Ascending aorta (tissue), 2 donors: ENCODE results near the gene STAT4. TPM values are rescaled to one million over a fixed set of nuclear protein-coding genes. Genes with fewer than 3 reads are reported as not detected.

Source experiments
- DNase-seq, 2 donors: peaks; one replicate each; pipeline ENCODE4 v3.0.0-alpha.2; 2019; ENCODE audit warnings: low spot score in 2 of 2
- H3K27ac ChIP-seq, 2 donors: fragments of 200-600 bp; sonication (generic); one replicate each; pipeline ENCODE4 v1.5.1; 2016 to 2017; ENCODE audit warnings: mild to moderate bottlenecking in 1 of 2
- H3K27me3 ChIP-seq: fragments of 200-600 bp; sonication (generic); one replicate; pipeline ENCODE4 v1.5.1; 2017
- H3K36me3 ChIP-seq, 2 donors: fragments of 200-600 bp; sonication (generic); one replicate each; pipeline ENCODE4 v1.5.1; 2016
- H3K4me1 ChIP-seq, 2 donors: fragments of 200-600 bp; sonication (generic); one replicate each; pipeline ENCODE4 v1.5.1; 2016 to 2017; ENCODE audit warnings: mild to moderate bottlenecking in 1 of 2
- H3K4me3 ChIP-seq, 2 donors: fragments of 200-600 bp; sonication (generic); one replicate each; pipeline ENCODE4 v1.5.1; 2016 to 2017; ENCODE audit warnings: mild to moderate bottlenecking in 1 of 2
- H3K9me3 ChIP-seq, 2 donors: fragments of 200-600 bp; sonication (generic); one replicate each; pipeline ENCODE4 v1.5.1; 2016
- CTCF ChIP-seq, 3 experiments: fragments of 200-600 bp in 2 of 3; fragments of 450-650 bp in 1 of 3; sonication (generic) in 2 of 3; IDR thresholded peaks; one replicate each; pipeline ENCODE4 v1.5.1; 2016 to 2019; ENCODE audit warnings: antibody characterized with exemption in 3 of 3, mild to moderate bottlenecking in 1 of 3, moderate library complexity in 1 of 3
- intact Hi-C: fragments of 100-400 bp; cut with DNase I; formaldehyde crosslinking; loops from one replicate; pipeline ENCODE4 v1.15.1; 2023
- total RNA-seq: library from RNA; depleted of rRNA; stranded (reverse); fragments of >200 nt; gene quantifications from one replicate; pipeline ENCODE4 v1.1.0, GENCODE V29; 2016

Gene STAT4
- total RNA-seq, 1 donor from 2014 or later, result 0.85 TPM

DNA sequence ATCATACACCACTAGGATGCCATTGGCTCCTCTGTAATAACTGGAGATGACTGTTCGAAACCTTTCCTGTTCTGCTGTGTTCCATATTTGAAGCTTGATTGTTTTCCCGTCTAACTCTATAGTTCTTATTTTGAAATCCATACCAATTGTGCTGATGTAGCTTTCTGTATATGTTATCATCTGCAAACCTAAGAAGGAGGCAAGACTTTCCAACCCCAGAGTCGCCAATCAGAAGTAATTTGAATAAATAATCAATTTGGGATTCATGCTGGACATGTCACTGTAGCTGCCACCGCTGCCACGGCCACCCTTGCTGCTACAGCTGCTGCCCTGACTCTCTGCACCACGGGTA is 157.5 kb downstream of the STAT4 start:
- Histone ChIP-seq H3K27me3 (no peaks in the 10 kb centered on the region), H3K4me1 (no peaks in the 10 kb centered on the region), H3K36me3 (peaks cover 65 to 86% of the 10 kb centered on the region in 2 donors), H3K9me3 (no peaks in the 10 kb centered on the region), H3K27ac (no peak overlapping the region), H3K4me3 (no peak overlapping the region)
- no peak for TF ChIP-seq CTCF (IDR thresholded peaks at IDR 0.05)
- no peak for DNase-seq
- intact Hi-C loops, result no loop called here

- Histone ChIP-seq H3K27ac (no peak overlapping the region), H3K27me3 (no peaks in the 10 kb centered on the region), H3K9me3 (no peaks in the 10 kb centered on the region), H3K36me3 (peaks cover 69 to 86% of the 10 kb centered on the region in 2 donors), H3K4me1 (no peaks in the 10 kb centered on the region), H3K4me3 (no peak overlapping the region)
- DNase-seq, result no peak
- TF ChIP-seq CTCF (IDR thresholded peaks at IDR 0.05), result no peak
- intact Hi-C loops, result no loop called here
Measured at GRCh38 chr2:190990132-190990531, 160.7 kb downstream of the STAT4 start.

DNA sequence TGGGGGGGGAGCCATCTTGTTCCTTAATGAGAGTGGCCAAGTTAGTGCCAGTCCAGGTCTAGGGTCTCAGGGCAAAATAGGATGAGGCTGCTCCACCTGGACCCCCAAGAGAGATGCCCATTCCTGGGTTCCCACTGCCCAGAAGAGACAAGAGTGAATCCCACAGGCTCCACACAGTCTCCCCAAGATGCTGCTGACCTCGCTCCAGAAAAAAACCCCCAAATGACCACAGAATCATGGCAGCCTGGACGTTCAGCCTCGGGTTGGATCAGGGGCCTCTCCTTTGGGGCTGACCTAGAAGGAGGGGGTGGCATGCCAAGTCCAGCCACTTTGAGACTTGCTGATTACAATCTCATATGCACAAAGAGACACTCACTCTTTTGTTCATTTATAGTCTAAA is 161.9 kb downstream of the STAT4 start:
- no peaks in the 10 kb centered on the region for H3K9me3 ChIP-seq
- DNase-seq, result no peak
- no peaks in the 10 kb centered on the region for H3K4me1 ChIP-seq
- H3K36me3 ChIP-seq, result peaks cover 69 to 86% of the 10 kb centered on the region in 2 donors
- H3K4me3 ChIP-seq, result no peak overlapping the region
- TF ChIP-seq CTCF (IDR thresholded peaks at IDR 0.05), result no peak
- H3K27ac ChIP-seq, result no peak overlapping the region
- no peaks in the 10 kb centered on the region for H3K27me3 ChIP-seq
- intact Hi-C loops, result no loop called here

GRCh38 chr2:190987938-190988337 is 162.9 kb downstream of the STAT4 start:
- Histone ChIP-seq H3K9me3 (no peaks in the 10 kb centered on the region), H3K27me3 (no peaks in the 10 kb centered on the region), H3K4me3 (no peak overlapping the region), H3K36me3 (peaks cover 72 to 86% of the 10 kb centered on the region in 2 donors), H3K4me1 (no peaks in the 10 kb centered on the region), H3K27ac (no peak overlapping the region)
- no peak for TF ChIP-seq CTCF (IDR thresholded peaks at IDR 0.05)
- DNase-seq, result no peak
- intact Hi-C loops, result no loop called here

- no peak overlapping the region for H3K4me3 ChIP-seq
- H3K27me3 ChIP-seq, result no peaks in the 10 kb centered on the region
- no peak for DNase-seq
- no peaks in the 10 kb centered on the region for H3K4me1 ChIP-seq
- H3K36me3 ChIP-seq, result peaks cover 79 to 90% of the 10 kb centered on the region in 2 donors
- H3K9me3 ChIP-seq, result no peaks in the 10 kb centered on the region
- TF ChIP-seq CTCF (IDR thresholded peaks at IDR 0.05), result no peak
- no peak overlapping the region for H3K27ac ChIP-seq
- intact Hi-C loops, result no loop called here
Measured at GRCh38 chr2:190987116-190987515, 163.7 kb downstream of the STAT4 start.
